GM12878 (cell line): ENCODE data around the gene ARHGAP30. TPM values are rescaled to one million over a fixed set of nuclear protein-coding genes. Genes with fewer than 3 reads are reported as not detected.

ENCODE experiments used
- ATAC-seq: fragments of 200-7000 bp; cut with Tn5 transposase; 3 replicates; pipeline ENCODE4 v1.9.1; 2020; ENCODE audit warnings: mild to moderate bottlenecking, moderate library complexity
- BruUV-seq: library from RNA; stranded (reverse); fragments of 400-500 nt; replicated peaks from 2 replicates; lab custom pipeline; 2021; lab: Mats Ljungman, UMichigan
- CTCF ChIA-PET: fragments of 300-600 bp; sonication (Branson Sonifier 250); formaldehyde crosslinking; extraction: SDS; loops from one replicate; lab custom pipeline; 2021; ENCODE audit warnings: inconsistent platforms; lab: Yijun Ruan, JAX
- POLR2A ChIA-PET: fragments of 350-600 bp; formaldehyde crosslinking; extraction: SDS; loops from one replicate; lab custom pipeline; 2021; ENCODE audit warnings: inconsistent platforms; lab: Charles Lee
- RAD21 ChIA-PET: fragments of 300-600 bp; sonication (Branson Sonifier 250); formaldehyde crosslinking; loops from one replicate; lab custom pipeline; 2023; ENCODE audit warnings: antibody characterized with exemption; ENCODE audit not compliant: unreplicated experiment; lab: Charles Lee
- SMC1A ChIA-PET: fragments of 300-600 bp; sonication (Branson Sonifier 250); formaldehyde crosslinking; loops from one replicate; lab custom pipeline; 2023; ENCODE audit not compliant: unreplicated experiment, uncharacterized antibody; lab: Charles Lee
- DNase-seq: peaks from one replicate; pipeline ENCODE4 v3.0.0-alpha.2; 2011; ENCODE audit warnings: low read depth, low spot score
- FAIRE-seq: peaks from 3 replicates; lab custom pipeline; 2011; peaks lifted over from hg19 to GRCh38; lab: Jason Lieb, UNC
- H2AFZ ChIP-seq: 2 replicates; pipeline ENCODE4 v1.6.0; 2011; ENCODE audit warnings: low read depth, low read length, control low read depth; ENCODE audit not compliant: control insufficient read depth
- H3K27ac ChIP-seq: 2 replicates; pipeline ENCODE4 v1.5.1; 2011; ENCODE audit warnings: control low read depth; ENCODE audit not compliant: control insufficient read depth, insufficient read depth
- H3K27me3 ChIP-seq, 2 experiments: replicated peaks in 1 of 2; 2 replicates each; pipeline versions ENCODE4 v1.6.0 to v1.6.1; 2011; ENCODE audit warnings: low read length in 1 of 2; ENCODE audit not compliant: control insufficient read depth in 2 of 2, insufficient read depth in 2 of 2
- H3K36me3 ChIP-seq, 2 experiments: 2 replicates each; pipeline ENCODE4 v1.5.1; 2011; ENCODE audit warnings: low read length in 1 of 2; ENCODE audit not compliant: control insufficient read depth in 2 of 2, insufficient read depth in 2 of 2
- H3K4me1 ChIP-seq: 2 replicates; pipeline ENCODE4 v1.6.1; 2011; ENCODE audit warnings: mild to moderate bottlenecking, low read length, moderate library complexity, mixed read lengths; ENCODE audit not compliant: control insufficient read depth, insufficient read depth
- H3K4me2 ChIP-seq: 2 replicates; pipeline ENCODE4 v1.6.0; 2011; ENCODE audit warnings: control low read depth; ENCODE audit not compliant: control insufficient read depth, insufficient read depth
- H3K4me3 ChIP-seq: fragments of 200-600 bp; sonication (generic); 2 replicates; pipeline ENCODE4 v1.5.1; 2016
- H3K79me2 ChIP-seq: 2 replicates; pipeline ENCODE4 v1.6.0; 2011; ENCODE audit warnings: low read length; ENCODE audit not compliant: control insufficient read depth, insufficient read depth
- H3K9ac ChIP-seq: 2 replicates; pipeline ENCODE4 v1.8.0; 2011; ENCODE audit warnings: low read length, control low read depth, mixed read lengths; ENCODE audit not compliant: control insufficient read depth, insufficient read depth
- H3K9me3 ChIP-seq: replicated peaks from 3 replicates; pipeline ENCODE4 v1.5.1; 2011; ENCODE audit warnings: mild to moderate bottlenecking, low read length; ENCODE audit not compliant: control insufficient read depth, insufficient read depth
- H4K20me1 ChIP-seq: 2 replicates; pipeline ENCODE4 v1.6.0; 2011; ENCODE audit not compliant: control insufficient read depth, insufficient read depth
- BRCA1 ChIP-seq: IDR thresholded peaks from 2 replicates; pipeline ENCODE4 v1.6.1; 2011; ENCODE audit warnings: low read depth, low read length, improper control_type of control experiment
- CBFB ChIP-seq: IDR thresholded peaks from 2 replicates; pipeline ENCODE4 v1.6.1; 2016; ENCODE audit warnings: antibody characterized with exemption, low read depth
- CHD2 ChIP-seq: IDR thresholded peaks from 2 replicates; pipeline ENCODE4 v1.6.1; 2011; ENCODE audit warnings: low read depth, low read length, improper control_type of control experiment, borderline replicate concordance
- CREB1 ChIP-seq: IDR thresholded peaks from 2 replicates; pipeline ENCODE4 v1.6.1; 2012; ENCODE audit warnings: low read depth, mild to moderate bottlenecking, inconsistent platforms
- IKZF1 ChIP-seq: fragments of 450-650 bp; conservative IDR thresholded peaks from 2 replicates; pipeline ENCODE4 v1.6.1; 2017; ENCODE audit warnings: antibody characterized with exemption, mild to moderate bottlenecking
- IKZF2 ChIP-seq, 2 experiments: fragments of 450-650 bp; IDR thresholded peaks; 2 replicates each; pipeline ENCODE4 v1.6.1; 2017; ENCODE audit warnings: mild to moderate bottlenecking in 2 of 2, moderate library complexity in 2 of 2
- JUNB ChIP-seq: IDR thresholded peaks from 2 replicates; pipeline ENCODE4 v1.6.1; 2016; ENCODE audit warnings: antibody characterized with exemption, mild to moderate bottlenecking
- MEF2B ChIP-seq: fragments of 450-650 bp; IDR thresholded peaks from 2 replicates; pipeline ENCODE4 v1.6.1; 2018; ENCODE audit warnings: mild to moderate bottlenecking, moderate library complexity; ENCODE audit not compliant: partially characterized antibody, poor library complexity, severe bottlenecking
- MTA2 ChIP-seq: fragments of 450-650 bp; IDR thresholded peaks from 2 replicates; pipeline ENCODE4 v1.6.1; 2016; ENCODE audit warnings: low read depth, mild to moderate bottlenecking, moderate library complexity
- MTA3 ChIP-seq: IDR thresholded peaks from 2 replicates; pipeline ENCODE4 v1.6.1; 2012; ENCODE audit warnings: low read length, inconsistent platforms, borderline replicate concordance
- NBN ChIP-seq: fragments of 450-650 bp; IDR thresholded peaks from 2 replicates; pipeline ENCODE4 v1.6.1; 2016
- NR2F1 ChIP-seq: fragments of 450-650 bp; conservative IDR thresholded peaks from 2 replicates; pipeline ENCODE4 v1.6.1; 2017; ENCODE audit warnings: mild to moderate bottlenecking
- RB1 ChIP-seq: fragments of 450-650 bp; formaldehyde crosslinking; IDR thresholded peaks from 2 replicates; pipeline ENCODE4 v1.6.1; 2017; ENCODE audit warnings: mild to moderate bottlenecking, borderline replicate concordance
- RELB ChIP-seq: fragments of 450-650 bp; IDR thresholded peaks from 2 replicates; pipeline ENCODE4 v1.6.1; 2017; ENCODE audit warnings: low read depth, mild to moderate bottlenecking, moderate library complexity
- SMARCA5 ChIP-seq: fragments of 450-650 bp; IDR thresholded peaks from 2 replicates; pipeline ENCODE4 v1.6.1; 2017; ENCODE audit warnings: mild to moderate bottlenecking
- SUPT20H ChIP-seq: IDR thresholded peaks from 2 replicates; pipeline ENCODE4 v1.6.1; 2011; ENCODE audit warnings: low read depth, mild to moderate bottlenecking, low read length, moderate library complexity, borderline replicate concordance; ENCODE audit not compliant: control insufficient read depth
- TCF3 ChIP-seq: IDR thresholded peaks from 2 replicates; pipeline ENCODE4 v1.6.1; 2012; ENCODE audit warnings: low read depth, mild to moderate bottlenecking, low read length, borderline replicate concordance; ENCODE audit not compliant: insufficient read depth
- USF2 ChIP-seq: IDR thresholded peaks from 2 replicates; pipeline ENCODE4 v1.6.1; 2011; ENCODE audit warnings: low read depth, low read length, improper control_type of control experiment, borderline replicate concordance
- ZNF207 ChIP-seq: fragments of 450-650 bp; IDR thresholded peaks from 2 replicates; pipeline ENCODE4 v1.6.1; 2014; ENCODE audit warnings: antibody characterized with exemption, mild to moderate bottlenecking, borderline replicate concordance
- WGBS: methylation state at CpG from one replicate; pipeline ENCODE4 v1.1.6; 2016; ENCODE audit warnings: low lambda C conversion rate; ENCODE audit not compliant: insufficient replicate concordance, insufficient coverage; ENCODE audit errors: missing lambda C conversion rate; 5-methylcytosine and 5-hydroxymethylcytosine counted together
- in situ Hi-C: fragments of 300-500 bp; cut with MboI; formaldehyde crosslinking; loops from 9 replicates; pipeline ENCODE4 v1.14.3; 2018; ENCODE audit warnings: mixed read lengths
- intact Hi-C: fragments of 100-400 bp; cut with micrococcal nuclease; formaldehyde crosslinking; loops from one replicate; pipeline ENCODE4 v1.14.2; 2022; ENCODE audit not compliant: unreplicated experiment
- polyA plus RNA-seq, 11 experiments: library from polyadenylated mRNA; depleted of rRNA in 4 of 11; unstranded in 6 of 11; stranded (reverse) in 5 of 11; fragments of >200 nt; fragmentation: Nextera tagmentation in 4 of 11; fragmentation: Illumina TruSeq in 1 of 11; extraction: Ambion mirVana in 4 of 11; extraction: Trizol in 1 of 11; gene quantifications; 1 replicate in 1 of 11; 2 replicates in 10 of 11; pipeline versions ENCODE4 v1.2.1 to v1.2.3, GENCODE V29; 2011 to 2016; ENCODE audit warnings: inconsistent platforms in 2 of 11, missing spikeins in 2 of 11, low read depth in 1 of 11
- total RNA-seq, 4 experiments: library from RNA; depleted of rRNA in 3 of 4; stranded (reverse); fragments of >200 nt in 3 of 4; fragmentation: Illumina TruSeq in 1 of 4; extraction: Trizol in 1 of 4; gene quantifications; 2 replicates each; pipeline versions ENCODE4 v1.2.1 to v1.2.3, GENCODE V29; 2013 to 2021

Gene ARHGAP30
- total and polyA plus RNA-seq, 10 of the 15 experiments (the other 5 are each of a cell fraction or from before 2014, with no cell fraction given): 12.9 to 143 (median 76.3) TPM

- Histone ChIP-seq H3K27me3 (no peaks in the 10 kb centered on the region), H3K4me1 (peaks cover 19% of the 10 kb centered on the region), H3K9ac (peak within 1 kb of the TSS; percentile 89), H3K9me3 (no peaks in the 10 kb centered on the region), H3K27ac (peak within 1 kb of the TSS; percentile 90), H3K79me2 (peaks cover 63% of the 10 kb centered on the region), H3K4me2 (peak within 1 kb of the TSS; percentile 70), H3K4me3 (peak within 1 kb of the TSS; percentile 74), H4K20me1 (no peaks in the 10 kb centered on the region), H2AFZ (peak within 1 kb of the TSS; percentile 73), H3K36me3 (peaks cover 9 to 12% of the 10 kb centered on the region in 2 experiments; a peak in 3 of 4 replicates)
- WGBS: under 1% methylated on average over 57 of the region's 58 CpGs
- SMC1A ChIA-PET: interaction anchor here (0.6 to 1.7 kb wide), 16 partner anchors 10 to 627 kb away, joined by 3 to 5 read pairs (median 3); partner anchors contain the start of genes ARHGAP30 and DEDD
- RAD21 ChIA-PET: interaction anchor here (0.8 to 1.7 kb wide), 7 partner anchors 14 to 72 kb away, joined by 3 to 8 read pairs (median 5); partner anchors contain the start of genes DEDD, PPOX and USF1
- POLR2A ChIA-PET: interaction anchor here (0.6 to 3.1 kb wide), 10 partner anchors 11 to 76 kb away, joined by 3 to 24 read pairs (median 4); partner anchors contain the start of genes ARHGAP30 and DEDD
- in situ Hi-C loops (no loop called here), intact Hi-C loops (loop anchor here (5.0 kb wide), 1 partner anchor 71 kb away; the partner anchor contains the start of gene USF1)
- BruUV-seq: no TSS peak
- CTCF ChIA-PET: interaction anchor here (1.0 to 1.9 kb wide), 11 partner anchors 13 to 53 kb away, joined by 3 to 8 read pairs (median 4); partner anchors contain the start of genes DEDD and KLHDC9
- DNase-seq (peak; percentile 38), ATAC-seq (peak; percentile 87), FAIRE-seq (peak; percentile 98)
- no peak for TF ChIP-seq JUNB
- TF ChIP-seq SUPT20H: no peak
- TF ChIP-seq MTA3: no peak
- 0 out of 2 replicates have a peak, but pooled peaks have one; percentile 44 for TF ChIP-seq CBFB
- peak; percentile 75 for TF ChIP-seq NBN
- TF ChIP-seq SMARCA5: 0 out of 2 replicates have a peak, but pooled peaks have one; percentile 53
- TF ChIP-seq NR2F1: no peak
- TF ChIP-seq IKZF1: peak; percentile 51
- 0 out of 4 replicates have a peak, but pooled peaks of 1 of the 2 experiments have one; percentile 23 for TF ChIP-seq IKZF2 (IDR thresholded peaks at IDR 0.05)
- TF ChIP-seq CREB1: peak; percentile 92
- TF ChIP-seq MEF2B: no peak
- TF ChIP-seq BRCA1: no peak
- 0 out of 2 replicates have a peak, but pooled peaks have one; percentile 74 for TF ChIP-seq RELB
- TF ChIP-seq USF2: no peak
- TF ChIP-seq ZNF207: 0 out of 2 replicates have a peak, but pooled peaks have one; percentile 27
- 0 out of 2 replicates have a peak, but pooled peaks have one; percentile 67 for TF ChIP-seq CHD2
- TF ChIP-seq MTA2: no peak
- TF ChIP-seq TCF3: 0 out of 2 replicates have a peak, but pooled peaks have one; percentile 22
- TF ChIP-seq RB1: peak; percentile 50; the same call in 1 of the 2 replicates
Measured at GRCh38 chr1:161117759-161118581, 48.3 kb upstream of the ARHGAP30 start, which contains the start of the genes NIT1 and PFDN2. Gene NIT1 (plus strand): TSS chr1:161118105. CDS start chr1:161118177, 72 bp downstream. Gene PFDN2 (minus strand): TSS chr1:161118037. CDS start chr1:161118026, 11 bp downstream.
